ENCODE measurements around the gene CCDC178. TPM values are rescaled to one million over a fixed set of nuclear protein-coding genes. Genes with fewer than 3 reads are reported as not detected.

CCDC178 gene
- total and polyA plus RNA-seq, 2 of the 4 experiments (the other 2 are of a cell fraction) = not detected

DNA sequence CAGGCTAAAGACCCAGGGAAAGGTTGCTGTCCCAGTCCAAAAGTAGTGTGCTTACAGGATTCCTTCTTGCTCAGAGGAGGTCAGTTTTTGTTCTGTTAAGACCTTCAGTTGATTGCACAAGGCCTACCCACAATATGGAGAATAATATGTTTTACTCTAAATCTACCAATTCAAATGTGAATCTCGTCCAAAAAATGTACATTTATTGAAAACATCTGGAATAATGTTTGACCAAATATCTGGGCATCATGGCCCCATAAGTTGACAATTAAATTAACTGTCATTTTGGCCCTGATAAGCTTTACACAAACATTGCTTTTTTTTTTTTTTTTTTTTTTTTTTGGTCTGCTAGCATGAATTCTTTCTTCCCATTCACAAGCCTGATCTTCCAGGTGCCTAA is 109.8 kb downstream of the CCDC178 start:
- Histone ChIP-seq H2AK9ac (replicated peaks; ENCODE audit: low read depth, low read length, poor library complexity) (no peak overlapping the region), H2BK120ac (ENCODE audit: low read depth, low read length) (no peak overlapping the region), H3K14ac (replicated peaks; ENCODE audit: low read depth, low read length) (no peak overlapping the region), H2BK15ac (ENCODE audit: low read depth, low read length) (no peak overlapping the region), H3K9me3 (ENCODE audit: control insufficient read depth, insufficient read depth, low read length) (no peaks in the 10 kb centered on the region), H3K4me1 (ENCODE audit: control insufficient read depth, insufficient read depth, low read length) (no peaks in the 10 kb centered on the region), H3K79me1 (ENCODE audit: low read depth in 1 of 2, low read length in 2 of 2) (no peaks in the 10 kb centered on the region), H4K91ac (ENCODE audit: insufficient read depth, low read depth, low read length) (no peak overlapping the region), H3K27ac (ENCODE audit: insufficient read depth, low read length) (no peak overlapping the region), H3K56ac (ENCODE audit: extremely low read depth, insufficient read depth, low read length) (no peak overlapping the region), H3K18ac (ENCODE audit: low read depth, low read length) (no peak overlapping the region), H2BK5ac (ENCODE audit: low read depth, low read length, poor library complexity, severe bottlenecking) (no peak overlapping the region), H3K4me2 (ENCODE audit: low read depth, low read length) (no peak overlapping the region), H2BK20ac (ENCODE audit: low read depth, low read length) (no peak overlapping the region), H3K36me3 (ENCODE audit: control insufficient read depth, insufficient read depth, low read length) (no peaks in the 10 kb centered on the region), H3K4me3 (ENCODE audit: insufficient read depth, low read depth, low read length) (no peak overlapping the region), H3K27me3 (ENCODE audit: control insufficient read depth, insufficient read depth, low read length) (no peaks in the 10 kb centered on the region), H4K8ac (ENCODE audit: low read depth in 2 of 2, low read length in 2 of 2) (no peak overlapping the region), H3K23ac (ENCODE audit: low read depth, low read length) (no peak overlapping the region), H2AK5ac (ENCODE audit: low read depth, low read length) (no peak overlapping the region), H3K9me1 (ENCODE audit: insufficient read depth, low read length) (no peaks in the 10 kb centered on the region), H3K4ac (ENCODE audit: low read depth, low read length) (no peak overlapping the region), H3K9ac (ENCODE audit: low read depth, low read length) (no peak overlapping the region), H2AFZ (replicated peaks; ENCODE audit: low read length, poor library complexity) (no peak overlapping the region), H4K20me1 (ENCODE audit: insufficient read depth, low read length) (no peaks in the 10 kb centered on the region), H4K5ac (ENCODE audit: low read depth, low read length) (no peak overlapping the region)
- no peak for ATAC-seq (ENCODE audit: low read depth)
- intact Hi-C loops (cut with micrococcal nuclease) = no loop called here
- no peak for DNase-seq
- CTCF ChIA-PET = no interaction called here
- WGBS, 2 experiments (ENCODE audit: extremely low coverage in 2 of 2, insufficient read length in 1 of 2) = no CpG with 5 or more reads among the region's 1 CpG
- in situ Hi-C loops (cut with MboI; ENCODE audit: low sequenced_read_pairs) = no loop called here
- dilution Hi-C loops (cut with HindIII; ENCODE audit: low sequenced_read_pairs, unreplicated experiment) = no loop called here
- no TSS peak for BruUV-seq (replicated peaks)
- no peak for TF ChIP-seq NFE2L2 (IDR thresholded peaks at IDR 0.05; ENCODE audit: low read depth, low read length)
- no peak for TF ChIP-seq MAZ (IDR thresholded peaks at IDR 0.05; ENCODE audit: borderline replicate concordance, low read depth, low read length)
- TF ChIP-seq, protein P1, sequence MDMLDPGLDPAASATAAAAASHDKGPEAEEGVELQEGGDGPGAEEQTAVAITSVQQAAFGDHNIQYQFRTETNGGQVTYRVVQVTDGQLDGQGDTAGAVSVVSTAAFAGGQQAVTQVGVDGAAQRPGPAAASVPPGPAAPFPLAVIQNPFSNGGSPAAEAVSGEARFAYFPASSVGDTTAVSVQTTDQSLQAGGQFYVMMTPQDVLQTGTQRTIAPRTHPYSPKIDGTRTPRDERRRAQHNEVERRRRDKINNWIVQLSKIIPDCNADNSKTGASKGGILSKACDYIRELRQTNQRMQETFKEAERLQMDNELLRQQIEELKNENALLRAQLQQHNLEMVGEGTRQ (IDR thresholded peaks at IDR 0.05; ENCODE audit: low read depth, low read length) = no peak
- TF ChIP-seq SMC3 (IDR thresholded peaks at IDR 0.05; ENCODE audit: low read depth, low read length) = no peak
- TF ChIP-seq FOS (IDR thresholded peaks at IDR 0.05; ENCODE audit: low read depth, low read length) = no peak
- TF ChIP-seq BHLHE40 (IDR thresholded peaks at IDR 0.05; ENCODE audit: low read depth, low read length) = no peak
- TF ChIP-seq MAFK (IDR thresholded peaks at IDR 0.05; ENCODE audit: low read depth, low read length) = no peak
- TF ChIP-seq CHD1 (IDR thresholded peaks at IDR 0.05; ENCODE audit: low read depth, low read length) = no peak
- no peak for TF ChIP-seq RAD21 (IDR thresholded peaks at IDR 0.05; ENCODE audit: low read length)
- TF ChIP-seq RFX5 (IDR thresholded peaks at IDR 0.05; ENCODE audit: low read depth, low read length) = no peak
- TF ChIP-seq CEBPB (IDR thresholded peaks at IDR 0.05; ENCODE audit: low read depth, low read length) = no peak
- no peak for TF ChIP-seq MXI1 (IDR thresholded peaks at IDR 0.05; ENCODE audit: borderline replicate concordance, low read depth, low read length)
- POLR2A ChIA-PET (ENCODE audit: unreplicated experiment) = no interaction called here
